Left lung (tissue), 10 donors: ENCODE results near the gene LY86. TPM values are rescaled to one million over a fixed set of nuclear protein-coding genes. Genes with fewer than 3 reads are reported as not detected.

Experiments used
- ATAC-seq: fragments of 200-7000 bp; cut with Tn5 transposase; one replicate; pipeline ENCODE4 v1.9.1; 2020; ENCODE audit warnings: moderate library complexity
- DNase-seq, 4 donors: peaks; one replicate each; pipeline ENCODE4 v3.0.0-alpha.2; 2013 to 2020
- H3K27ac ChIP-seq, 2 donors: fragments of 200-600 bp; sonication (generic) in 1 of 2; one replicate each; pipeline versions ENCODE4 v1.5.0 to v1.8.0; 2020 to 2021
- H3K27me3 ChIP-seq, 2 donors: fragments of 200-600 bp; sonication (generic) in 1 of 2; one replicate each; pipeline versions ENCODE4 v1.5.0 to v1.8.0; 2020 to 2021
- H3K36me3 ChIP-seq, 2 donors: fragments of 200-600 bp; sonication (generic) in 1 of 2; one replicate each; pipeline versions ENCODE4 v1.5.0 to v1.8.0; 2020 to 2021
- H3K4me1 ChIP-seq, 2 donors: fragments of 200-600 bp; one replicate each; pipeline ENCODE4 v1.8.0; 2021
- H3K4me3 ChIP-seq, 2 donors: fragments of 200-600 bp; sonication (generic) in 1 of 2; one replicate each; pipeline versions ENCODE4 v1.5.0 to v1.8.0; 2020 to 2021; ENCODE audit warnings: mild to moderate bottlenecking in 1 of 2
- H3K9me3 ChIP-seq, 2 donors: fragments of 200-600 bp; sonication (generic) in 1 of 2; one replicate each; pipeline versions ENCODE4 v1.5.0 to v1.8.0; 2020 to 2021
- intact Hi-C, 2 donors: fragments of 100-400 bp; cut with DNase I; formaldehyde crosslinking; loops; one replicate each; pipeline versions ENCODE4 v1.11.2 to v1.14.2; 2022
- polyA plus RNA-seq, 6 donors: library from polyadenylated mRNA; unstranded; fragments of 120-200 nt; gene quantifications; one replicate each; pipeline ENCODE4 v1.2.1, GENCODE V29; 2013; ENCODE audit not compliant: insufficient read length in 6 of 6
- total RNA-seq, 2 donors: library from RNA; stranded (reverse); fragmentation: NEBNext Ultra II Directional; extraction: Animal tissue kit (Norgen Biotek cat#: 25700); gene quantifications; one replicate each; pipeline ENCODE4 v1.2.1, GENCODE V29; 2021
- TF ChIP-seq, protein P1 (sequence below), 2 donors: fragments of 200-600 bp; sonication (generic) in 1 of 2; IDR thresholded peaks; one replicate each; pipeline versions ENCODE4 v1.5.0 to v1.8.0; 2021; ENCODE audit warnings: antibody characterized with exemption in 2 of 2
- donor health status: DM: no; HTN: yes; CAD: no.
- donor health status: DM: no; HTN: no; CAD: no.

LY86 gene
- total and polyA plus RNA-seq, 8 donors = 1.4 to 11.1 (median 2.2) TPM

DNA sequence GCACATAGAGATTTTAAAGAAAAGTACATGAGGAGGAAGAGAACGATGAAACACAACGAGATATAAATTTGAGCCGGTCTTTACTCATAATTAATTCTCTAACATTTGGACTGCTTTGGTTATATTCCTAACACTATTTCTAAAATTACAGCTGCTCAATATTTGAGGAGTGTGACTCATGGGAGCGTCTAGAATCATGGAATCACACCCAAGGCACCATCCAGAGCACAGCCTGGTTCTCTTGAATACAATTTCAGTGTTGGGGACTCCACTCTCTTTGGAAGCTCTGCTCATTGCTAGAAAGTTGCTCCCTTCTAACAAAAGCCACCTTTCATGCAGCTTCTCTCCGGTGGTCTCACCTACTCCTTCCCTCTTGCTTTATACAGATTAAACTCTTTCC, 64.4 kb downstream of the LY86 start:
- Histone ChIP-seq H3K9me3 (no peaks in the 10 kb centered on the region), H3K27me3 (no peaks in the 10 kb centered on the region), H3K36me3 (no peaks in the 10 kb centered on the region), H3K4me1 (peaks cover 0 to 37% of the 10 kb centered on the region in 2 donors), H3K27ac (peak overlapping the region in 1 of 2 donors; percentile 10), H3K4me3 (no peak overlapping the region)
- intact Hi-C loops = no loop called here
- TF ChIP-seq, protein P1, sequence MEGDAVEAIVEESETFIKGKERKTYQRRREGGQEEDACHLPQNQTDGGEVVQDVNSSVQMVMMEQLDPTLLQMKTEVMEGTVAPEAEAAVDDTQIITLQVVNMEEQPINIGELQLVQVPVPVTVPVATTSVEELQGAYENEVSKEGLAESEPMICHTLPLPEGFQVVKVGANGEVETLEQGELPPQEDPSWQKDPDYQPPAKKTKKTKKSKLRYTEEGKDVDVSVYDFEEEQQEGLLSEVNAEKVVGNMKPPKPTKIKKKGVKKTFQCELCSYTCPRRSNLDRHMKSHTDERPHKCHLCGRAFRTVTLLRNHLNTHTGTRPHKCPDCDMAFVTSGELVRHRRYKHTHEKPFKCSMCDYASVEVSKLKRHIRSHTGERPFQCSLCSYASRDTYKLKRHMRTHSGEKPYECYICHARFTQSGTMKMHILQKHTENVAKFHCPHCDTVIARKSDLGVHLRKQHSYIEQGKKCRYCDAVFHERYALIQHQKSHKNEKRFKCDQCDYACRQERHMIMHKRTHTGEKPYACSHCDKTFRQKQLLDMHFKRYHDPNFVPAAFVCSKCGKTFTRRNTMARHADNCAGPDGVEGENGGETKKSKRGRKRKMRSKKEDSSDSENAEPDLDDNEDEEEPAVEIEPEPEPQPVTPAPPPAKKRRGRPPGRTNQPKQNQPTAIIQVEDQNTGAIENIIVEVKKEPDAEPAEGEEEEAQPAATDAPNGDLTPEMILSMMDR (IDR thresholded peaks at IDR 0.05) = no peak
- no peak for DNase-seq
- ATAC-seq = no peak

- Histone ChIP-seq H3K27ac (peak overlapping the region; percentile 36 to 64), H3K36me3 (no peaks in the 10 kb centered on the region), H3K27me3 (no peaks in the 10 kb centered on the region), H3K4me1 (peaks cover 0 to 56% of the 10 kb centered on the region in 2 donors), H3K9me3 (no peaks in the 10 kb centered on the region), H3K4me3 (no peak overlapping the region)
- intact Hi-C loops = no loop called here
- ATAC-seq (peak; percentile 59), DNase-seq (peak in 2 of 4 donors; percentile 53 to 58)
- TF ChIP-seq, protein P1 (IDR thresholded peaks at IDR 0.05) = no peak
Measured at GRCh38 chr6:6654599-6655575, 66.4 kb downstream of the LY86 start.

- Histone ChIP-seq H3K36me3 (no peaks in the 10 kb centered on the region), H3K27ac (peak overlapping the region; percentile 8 to 64), H3K27me3 (no peaks in the 10 kb centered on the region), H3K4me1 (peaks cover 0 to 65% of the 10 kb centered on the region in 2 donors), H3K9me3 (no peaks in the 10 kb centered on the region), H3K4me3 (no peak overlapping the region)
- ATAC-seq (no peak), DNase-seq (no peak)
- TF ChIP-seq, protein P1 (IDR thresholded peaks at IDR 0.05) = no peak
- intact Hi-C loops = no loop called here
Measured at GRCh38 chr6:6655805-6656251, 67.3 kb downstream of the LY86 start.

GRCh38 chr6:6656287-6656686, 67.8 kb downstream of the LY86 start:
- H3K9me3 ChIP-seq = no peaks in the 10 kb centered on the region
- H3K36me3 ChIP-seq = no peaks in the 10 kb centered on the region
- peaks cover 0 to 70% of the 10 kb centered on the region in 2 donors for H3K4me1 ChIP-seq
- TF ChIP-seq, protein P1 (IDR thresholded peaks at IDR 0.05) = no peak
- ATAC-seq (no peak), DNase-seq (no peak)
- no peaks in the 10 kb centered on the region for H3K27me3 ChIP-seq
- intact Hi-C loops = no loop called here
- H3K4me3 ChIP-seq = no peak overlapping the region
- peak overlapping the region; percentile 8 to 64 for H3K27ac ChIP-seq

DNA sequence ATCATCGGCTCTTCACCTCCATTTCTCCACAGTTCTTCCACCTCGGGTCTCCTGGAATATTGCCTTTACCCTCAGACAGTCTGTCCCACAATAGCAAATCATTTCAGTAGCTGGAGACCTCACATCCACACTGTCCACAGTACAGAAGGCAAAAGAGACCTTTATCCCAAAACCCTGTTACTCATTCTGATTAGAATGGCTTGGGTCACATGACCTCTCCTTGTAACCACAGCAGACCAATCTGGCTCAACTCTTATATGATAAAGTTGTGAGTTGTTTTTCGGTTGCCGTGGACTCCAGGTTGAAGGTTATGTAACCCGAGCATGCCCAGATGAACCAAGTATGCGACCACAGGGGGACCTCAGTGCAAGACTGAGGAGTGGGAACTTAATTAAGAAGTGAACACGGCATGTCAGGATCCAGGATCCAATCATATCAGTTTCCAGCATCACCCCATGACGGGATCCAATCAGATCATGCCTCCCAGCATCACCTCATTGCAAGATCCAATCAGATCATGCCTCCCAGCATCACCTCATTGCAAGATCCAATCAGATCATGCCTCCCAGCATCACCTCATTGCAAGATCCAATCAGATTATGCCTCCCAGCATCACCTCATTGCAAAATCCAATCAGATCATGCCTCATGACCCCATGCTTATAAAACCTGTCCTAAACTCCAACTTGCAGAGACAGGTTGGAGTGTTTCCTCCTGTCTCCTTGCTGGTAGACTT, 68.7 kb downstream of the LY86 start:
- H3K9me3 ChIP-seq = no peaks in the 10 kb centered on the region
- DNase-seq (no peak), ATAC-seq (no peak)
- H3K36me3 ChIP-seq = no peaks in the 10 kb centered on the region
- no peak overlapping the region for H3K27ac ChIP-seq
- H3K27me3 ChIP-seq = no peaks in the 10 kb centered on the region
- no peak overlapping the region for H3K4me3 ChIP-seq
- intact Hi-C loops = no loop called here
- peaks cover 8 to 79% of the 10 kb centered on the region in 2 donors for H3K4me1 ChIP-seq
- TF ChIP-seq, protein P1 (IDR thresholded peaks at IDR 0.05) = no peak
